CD4-positive, alpha-beta T cell treated with Interleukin-4 for 4 hours (primary cell): ENCODE results near the gene DEFB131B.
"Not testable (repeated sequence)": the region's sequence is repeated elsewhere in the genome, so short reads cannot be mapped to it uniquely, and the experiment has no call there.

ENCODE experiments used
- DNase-seq: peaks from one replicate; pipeline ENCODE4 v3.0.0-alpha.2; 2020

Gene DEFB131B, protein sequence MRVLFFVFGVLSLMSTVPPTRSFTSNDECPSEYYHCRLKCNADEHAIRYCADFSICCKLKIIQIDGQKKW

GRCh38 chr11:71878059-71878458 lies at the start of gene DEFB131B:
Gene DEFB131B (plus strand): TSS chr11:71878453. CDS start chr11:71878453, 0 bp downstream.
- not testable (repeated sequence) for DNase-seq

DNA sequence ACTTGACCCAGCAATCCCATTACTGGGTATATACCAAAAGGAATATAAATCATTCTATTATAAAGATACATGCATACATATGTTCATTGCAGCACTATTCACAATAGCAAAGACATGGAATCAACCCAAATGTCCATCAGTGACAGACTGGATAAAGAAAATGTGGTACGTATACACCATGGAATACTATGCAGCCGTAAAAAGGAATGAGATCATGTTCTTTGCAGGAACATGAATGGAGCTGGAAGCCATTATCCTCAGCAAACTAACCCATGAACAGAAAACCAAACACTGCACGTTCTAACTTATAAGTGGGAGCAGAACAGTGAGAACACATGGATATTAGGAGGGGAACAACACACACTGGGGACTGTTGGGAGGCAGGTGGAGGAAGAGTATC lies 49.0 kb upstream of the DEFB131B start:
- not testable (repeated sequence) for DNase-seq

GRCh38 chr11:71829686-71830085 lies 48.6 kb upstream of the DEFB131B start:
- DNase-seq, result not testable (repeated sequence)

DNA sequence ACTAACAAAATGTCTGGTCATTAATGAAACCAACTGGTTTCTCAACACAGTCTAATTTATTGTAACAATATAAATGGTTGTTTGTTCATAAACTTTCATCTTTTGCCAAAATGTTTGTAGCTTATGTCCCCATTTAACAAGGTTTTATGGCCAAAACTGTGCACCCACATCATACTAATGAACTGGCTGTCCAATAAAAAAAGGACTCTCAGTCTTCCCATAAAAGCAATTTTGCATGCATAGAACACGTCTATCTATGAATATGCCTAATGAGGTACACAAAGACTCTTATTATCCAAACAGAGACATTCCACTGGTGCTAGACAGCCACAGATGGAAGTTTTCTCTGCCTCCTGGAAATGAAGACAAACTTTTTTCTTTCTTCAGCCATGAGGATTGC lies 45.4 kb upstream of the DEFB131B start, which contains the start of gene DEFB108B:
Gene DEFB108B, plus strand, starts transcription at position 390 of the 400 bp plus-strand sequence. Its CDS starts 0 bp downstream, at position 390.
- DNase-seq, result not testable (repeated sequence)

- not testable (repeated sequence) for DNase-seq
Observed at GRCh38 chr11:71842720-71843119, 35.5 kb upstream of the DEFB131B start.

GRCh38 chr11:71843355-71843754 lies 34.9 kb upstream of the DEFB131B start:
- DNase-seq, result not testable (repeated sequence)

DNA sequence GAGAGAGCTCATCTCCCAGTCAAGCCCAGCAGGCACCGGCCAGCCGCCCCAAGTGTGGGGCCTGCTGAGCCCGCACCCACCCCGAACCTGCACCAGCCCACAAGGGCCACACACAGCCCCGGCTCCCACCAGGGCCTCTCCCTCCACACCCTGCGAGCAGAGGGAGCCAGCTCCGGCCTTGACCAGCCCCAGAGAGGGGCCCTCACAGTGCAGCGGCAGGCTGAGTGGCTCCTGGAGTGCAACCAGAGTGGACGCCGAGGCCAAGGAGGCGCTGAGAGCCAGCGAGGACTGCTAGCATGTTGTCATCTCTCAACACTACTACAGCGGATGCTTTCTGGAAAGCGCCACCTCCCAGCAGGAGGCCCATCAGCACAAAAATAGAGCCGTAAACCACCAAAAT lies 34.4 kb upstream of the DEFB131B start:
- DNase-seq, result no peak

DNA sequence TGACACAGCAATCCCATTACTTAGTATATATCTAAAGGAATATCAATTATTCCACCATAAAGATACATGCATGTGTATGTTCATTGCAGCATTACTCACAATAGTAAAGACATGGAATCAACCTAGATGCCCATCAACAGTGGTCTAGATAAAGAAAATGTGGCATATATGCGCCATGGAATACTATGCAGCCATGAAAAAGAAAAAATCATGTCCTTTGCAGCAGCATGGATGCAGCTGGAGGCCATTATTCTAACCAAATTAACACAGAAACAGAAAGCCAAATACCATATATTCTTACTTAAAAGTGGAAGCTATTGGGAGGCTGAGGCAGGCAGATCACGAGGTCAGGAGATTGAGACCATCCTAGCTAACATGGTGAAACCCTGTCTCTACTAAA lies 24.4 kb upstream of the DEFB131B start:
- DNase-seq, result not testable (repeated sequence)

DNA sequence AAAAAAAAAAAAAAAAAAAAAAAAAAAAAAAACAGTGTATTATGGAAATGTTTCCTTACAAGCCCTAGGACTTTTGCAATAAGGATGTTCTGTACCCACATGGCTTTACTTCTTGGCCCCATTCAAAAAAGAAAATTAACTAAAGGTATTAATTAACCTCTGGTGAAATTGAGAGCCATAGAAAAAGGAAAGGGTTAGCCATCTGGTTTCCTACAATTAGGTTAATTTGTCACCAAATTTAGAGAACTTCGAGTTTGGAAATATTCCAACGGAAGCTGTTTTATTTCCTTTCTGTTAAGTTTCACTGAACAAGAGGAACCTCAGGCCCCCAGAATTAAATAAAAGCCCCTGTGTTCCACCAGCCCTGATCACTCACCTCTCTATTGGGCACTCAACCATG lies 22.4 kb upstream of the DEFB131B start:
- not testable (repeated sequence) for DNase-seq

DNA sequence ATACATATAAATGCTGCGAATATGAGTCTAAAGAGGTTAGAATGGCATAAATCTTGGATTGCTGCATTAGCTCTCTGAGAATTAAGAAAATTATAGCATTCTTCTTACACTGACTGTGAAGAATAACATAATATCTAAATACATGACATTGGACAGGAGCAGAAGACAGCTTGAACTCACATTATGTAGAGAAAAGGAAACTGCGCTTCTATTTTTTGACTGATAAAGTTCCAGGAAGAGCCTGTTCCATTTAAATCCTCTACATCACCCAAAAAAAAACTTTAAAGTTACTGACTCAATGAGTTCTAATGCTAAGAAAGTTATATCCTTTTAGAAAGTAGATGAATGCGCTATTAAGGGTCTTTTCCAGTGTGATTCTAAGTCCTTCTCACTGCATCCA lies 17.4 kb upstream of the DEFB131B start:
- DNase-seq, result not testable (repeated sequence)

- DNase-seq, result peak; percentile 30
Observed at GRCh38 chr11:71863978-71864627, 14.2 kb upstream of the DEFB131B start.

GRCh38 chr11:71867209-71867608 lies 11.0 kb upstream of the DEFB131B start:
- not testable (repeated sequence) for DNase-seq

- not testable (repeated sequence) for DNase-seq
Observed at GRCh38 chr11:71869931-71870330, 8.3 kb upstream of the DEFB131B start.

DNA sequence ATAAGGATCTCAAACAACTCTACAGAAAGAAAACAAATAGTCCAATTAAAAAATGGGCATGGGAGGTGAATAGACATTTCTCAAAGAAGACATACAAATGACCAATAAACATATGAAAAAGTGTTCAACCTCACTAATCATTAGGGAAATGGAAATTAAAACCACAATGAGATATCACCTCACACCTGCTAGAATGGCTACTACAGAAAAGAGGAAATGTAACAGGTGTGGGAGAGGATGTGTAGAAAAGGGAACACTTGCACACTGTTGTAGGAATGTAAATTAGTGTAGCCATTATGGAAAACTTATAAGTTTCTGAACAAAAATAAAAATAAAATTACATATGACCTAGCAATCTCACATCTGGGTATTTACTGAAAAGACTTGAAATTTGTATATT lies 7.6 kb upstream of the DEFB131B start:
- DNase-seq, result not testable (repeated sequence)

DNA sequence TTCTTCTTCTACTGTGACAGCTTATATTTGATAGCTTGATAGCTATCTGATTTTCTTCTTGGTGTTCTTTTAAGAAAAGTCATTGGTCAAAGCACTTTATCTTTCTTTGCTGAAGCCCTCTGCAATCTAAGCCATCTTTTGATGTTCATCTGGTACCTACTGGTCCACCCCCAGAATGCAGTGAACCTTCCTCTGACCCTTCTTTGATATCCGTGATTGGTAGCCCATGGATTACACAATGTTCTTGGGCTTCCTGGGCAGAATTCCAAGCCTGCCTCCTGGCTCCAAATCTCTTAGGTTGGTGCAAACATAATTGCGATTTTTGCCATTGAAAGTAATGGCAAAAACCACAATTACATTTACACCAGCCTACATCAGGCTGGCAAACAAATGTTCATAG lies 2.0 kb upstream of the DEFB131B start:
- not testable (repeated sequence) for DNase-seq

DNA sequence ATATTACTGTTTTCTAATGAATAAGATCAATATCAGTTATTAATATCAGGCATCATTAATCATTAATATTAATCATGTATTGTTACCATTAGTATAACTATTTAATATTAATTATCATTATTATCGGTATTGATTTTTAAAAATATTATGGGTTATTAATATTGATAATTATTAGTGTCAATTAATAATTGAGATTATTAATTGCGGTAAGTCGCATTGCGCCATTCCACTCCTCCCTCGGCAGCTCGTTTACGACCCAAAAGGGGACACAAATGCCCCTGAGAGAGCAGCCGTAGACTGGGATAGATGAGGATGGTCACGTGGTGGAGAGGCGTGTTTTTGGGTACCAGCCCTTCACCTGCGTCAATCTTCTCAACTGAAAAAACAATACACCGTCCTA lies 7.6 kb downstream of the DEFB131B start:
- DNase-seq, result not testable (repeated sequence)

GRCh38 chr11:71888335-71889010 lies 10.2 kb downstream of the DEFB131B start:
- DNase-seq, result not testable (repeated sequence)

GRCh38 chr11:71889181-71889872 lies 11.1 kb downstream of the DEFB131B start:
- not testable (repeated sequence) for DNase-seq

DNA sequence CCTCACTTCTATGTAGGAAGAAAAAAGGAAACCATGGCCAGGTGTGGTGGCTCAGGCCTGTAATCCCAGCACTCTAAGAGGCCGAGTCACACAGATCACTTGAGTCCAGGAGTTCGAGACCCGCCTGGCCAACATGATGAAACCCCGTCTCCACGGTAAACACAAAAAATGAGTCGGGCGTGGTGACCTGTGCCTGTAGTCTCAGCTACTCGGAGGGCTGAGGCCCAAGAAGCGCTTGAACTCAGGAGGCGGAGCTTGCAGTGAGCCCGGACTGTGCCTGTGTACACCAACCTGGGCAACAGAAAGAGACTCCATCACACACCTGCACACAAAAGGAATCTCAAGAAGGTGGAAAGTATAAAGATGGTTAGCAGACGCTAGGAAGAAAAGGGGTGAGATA lies 17.7 kb downstream of the DEFB131B start:
- no peak for DNase-seq

DNA sequence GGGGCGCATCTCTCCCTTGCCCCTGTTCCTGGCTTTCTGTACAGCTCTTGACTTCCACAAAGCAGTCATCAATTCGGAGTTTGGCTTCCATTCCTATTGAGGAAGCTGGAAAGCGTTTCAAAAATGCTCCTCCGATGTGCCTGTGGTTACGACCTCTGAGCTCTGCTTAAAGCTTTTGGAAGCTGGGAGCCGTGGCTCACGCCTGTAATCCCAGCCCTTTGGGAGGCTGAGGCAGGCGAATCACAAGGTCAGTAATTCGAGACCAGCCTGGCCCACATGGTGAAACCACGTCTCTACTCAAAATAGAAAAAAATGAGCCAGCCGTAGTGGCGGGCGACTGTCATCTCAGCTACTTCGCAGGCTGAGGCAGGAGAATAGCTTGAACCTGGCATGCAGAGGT lies 22.9 kb downstream of the DEFB131B start:
- not testable (repeated sequence) for DNase-seq

DNA sequence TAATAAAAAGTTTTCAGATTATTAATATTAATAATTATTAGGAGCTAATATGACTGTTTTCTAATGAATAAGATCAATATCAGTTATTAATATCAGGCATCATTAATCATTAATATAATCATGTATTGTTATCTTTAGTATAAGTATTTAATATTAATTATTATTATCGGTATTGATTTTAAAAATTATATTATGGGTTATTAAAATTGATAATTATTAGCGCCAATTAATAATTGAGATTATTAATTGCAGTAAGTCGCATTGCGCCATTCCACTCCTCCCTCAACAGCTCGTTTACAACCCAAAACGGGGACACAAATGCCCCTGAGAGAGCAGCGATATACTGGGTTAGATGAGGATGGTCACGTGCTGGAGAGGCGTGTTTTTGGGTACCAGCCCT lies 30.0 kb downstream of the DEFB131B start:
- DNase-seq, result no peak

DNA sequence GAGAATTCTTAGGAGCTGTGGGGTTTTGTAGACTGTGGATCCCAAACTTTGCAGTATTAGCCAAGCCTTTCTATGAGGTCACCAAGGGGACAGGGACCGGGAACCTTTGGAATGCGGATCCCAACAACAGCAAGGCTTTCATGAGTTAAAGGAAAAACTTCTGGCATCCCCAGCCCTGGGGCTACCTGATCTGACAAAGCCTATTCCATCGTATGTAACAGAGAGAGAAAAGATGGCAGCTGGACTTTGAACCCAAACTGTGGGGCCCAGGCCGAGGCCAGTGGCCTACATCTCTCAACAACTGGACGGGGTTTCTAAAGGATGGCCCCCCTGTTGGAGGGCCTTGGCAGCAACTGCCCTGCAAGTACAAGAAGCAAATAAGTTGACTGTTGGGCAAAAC lies 32.5 kb downstream of the DEFB131B start:
- not testable (repeated sequence) for DNase-seq

GRCh38 chr11:71911321-71911985 lies 33.2 kb downstream of the DEFB131B start:
- DNase-seq, result peak; percentile 21
